ENCODE results near the gene AFF3. TPM values are rescaled to one million over a fixed set of nuclear protein-coding genes. Genes with fewer than 3 reads are reported as not detected.

The AFF3 gene
- total and polyA plus RNA-seq, 2 of the 4 experiments (the other 2 are of a cell fraction), result 12.9 to 14.3 TPM

- no peak for TF ChIP-seq MAFK (IDR thresholded peaks at IDR 0.05; ENCODE audit: low read depth, low read length)
- TF ChIP-seq POLR2A (IDR thresholded peaks at IDR 0.05; ENCODE audit: low read depth, low read length), result peak; percentile 41; the same call in 1 of the 2 replicates
- peak; percentile 59; the same call in 1 of the 2 replicates for TF ChIP-seq MXI1 (IDR thresholded peaks at IDR 0.05; ENCODE audit: borderline replicate concordance, low read depth, low read length)
- TF ChIP-seq SMC3 (IDR thresholded peaks at IDR 0.05; ENCODE audit: low read depth, low read length), result peak; percentile 4; the same call in 1 of the 2 replicates
- peak; percentile 91 for TF ChIP-seq FOS (IDR thresholded peaks at IDR 0.05; ENCODE audit: low read depth, low read length)
- peak; percentile 95 for TF ChIP-seq RFX5 (IDR thresholded peaks at IDR 0.05; ENCODE audit: low read depth, low read length)
- peak; percentile 79 for TF ChIP-seq CEBPB (IDR thresholded peaks at IDR 0.05; ENCODE audit: low read depth, low read length)
- 0 out of 2 replicates have a peak, but pooled peaks have one; percentile 9 for TF ChIP-seq MAZ (IDR thresholded peaks at IDR 0.05; ENCODE audit: borderline replicate concordance, low read depth, low read length)
- TF ChIP-seq NFE2L2 (IDR thresholded peaks at IDR 0.05; ENCODE audit: low read depth, low read length), result no peak
- TF ChIP-seq USF2 (IDR thresholded peaks at IDR 0.05; ENCODE audit: low read depth, low read length), result peak; percentile 86
- TF ChIP-seq CTCF (conservative IDR thresholded peaks at IDR 0.05; ENCODE audit: low read depth, low read length), result no peak
- peak; percentile 89 for TF ChIP-seq BHLHE40 (IDR thresholded peaks at IDR 0.05; ENCODE audit: low read depth, low read length)
- TF ChIP-seq RAD21 (IDR thresholded peaks at IDR 0.05; ENCODE audit: low read length), result peak; percentile 3; the same call in 1 of the 2 replicates
- Histone ChIP-seq H2AK5ac (ENCODE audit: low read depth, low read length) (peak overlapping the region; percentile 97), H2BK120ac (ENCODE audit: low read depth, low read length) (peak overlapping the region; percentile 100), H4K5ac (ENCODE audit: low read depth, low read length) (peak overlapping the region; percentile 95), H3K9me3 (ENCODE audit: control insufficient read depth, insufficient read depth, low read length) (no peaks in the 10 kb centered on the region), H3K4me3 (ENCODE audit: insufficient read depth, low read depth, low read length) (no peak overlapping the region), H3K27me3 (ENCODE audit: control insufficient read depth, insufficient read depth, low read length) (no peaks in the 10 kb centered on the region), H2BK20ac (ENCODE audit: low read depth, low read length) (peak overlapping the region; percentile 100), H4K8ac (ENCODE audit: low read depth in 2 of 2, low read length in 2 of 2) (peak overlapping the region; percentile 96 to 98), H4K20me1 (ENCODE audit: insufficient read depth, low read length) (no peaks in the 10 kb centered on the region), H2AK9ac (replicated peaks; ENCODE audit: low read depth, low read length, poor library complexity) (peak overlapping the region; percentile 91), H2BK5ac (ENCODE audit: low read depth, low read length, poor library complexity, severe bottlenecking) (peak overlapping the region; percentile 97), H3K4me2 (ENCODE audit: low read depth, low read length) (peak overlapping the region; percentile 58), H4K91ac (ENCODE audit: insufficient read depth, low read depth, low read length) (peak overlapping the region; percentile 99), H2BK15ac (ENCODE audit: low read depth, low read length) (peak overlapping the region; percentile 92; the same call in 2 of the 3 replicates), H3K56ac (ENCODE audit: extremely low read depth, insufficient read depth, low read length) (peak overlapping the region; percentile 96), H2AFZ (replicated peaks; ENCODE audit: low read length, poor library complexity) (peak overlapping the region; percentile 68), H3K23ac (ENCODE audit: low read depth, low read length) (peak overlapping the region; percentile 98), H3K36me3 (ENCODE audit: control insufficient read depth, insufficient read depth, low read length) (no peaks in the 10 kb centered on the region), H3K4ac (ENCODE audit: low read depth, low read length) (peak overlapping the region; percentile 100), H3K9me1 (ENCODE audit: insufficient read depth, low read length) (peaks cover 18% of the 10 kb centered on the region), H3K79me1 (ENCODE audit: low read depth in 1 of 2, low read length in 2 of 2) (peaks cover 20 to 41% of the 10 kb centered on the region in 2 experiments), H3K14ac (replicated peaks; ENCODE audit: low read depth, low read length) (peak overlapping the region; percentile 99), H3K27ac (ENCODE audit: insufficient read depth, low read length) (peak overlapping the region; percentile 96), H3K4me1 (ENCODE audit: control insufficient read depth, insufficient read depth, low read length) (peaks cover 25% of the 10 kb centered on the region), H3K18ac (ENCODE audit: low read depth, low read length) (peak overlapping the region; percentile 100), H3K9ac (ENCODE audit: low read depth, low read length) (peak overlapping the region; percentile 67)
- in situ Hi-C loops (cut with MboI; ENCODE audit: low sequenced_read_pairs), result no loop called here
- intact Hi-C loops (cut with micrococcal nuclease), result loop anchor here (1.0 to 5.0 kb wide), 3 partner anchors 131 to 362 kb away; no protein-coding TSS in a partner anchor
- CTCF ChIA-PET, result no interaction called here
- WGBS, 2 experiments (ENCODE audit: extremely low coverage in 2 of 2, insufficient read length in 1 of 2), result no CpG with 5 or more reads among the region's 16 CpGs
- no TSS peak for BruUV-seq (replicated peaks)
- DNase-seq, result peak; percentile 98
- dilution Hi-C loops (cut with HindIII; ENCODE audit: low sequenced_read_pairs, unreplicated experiment), result no loop called here
- POLR2A ChIA-PET (ENCODE audit: unreplicated experiment), result interaction anchor here (1.0 kb wide), 1 partner anchor 126 kb away, joined by 3 read pairs; no protein-coding TSS in a partner anchor
- ATAC-seq (ENCODE audit: low read depth), result peak; percentile 68
These were observed 262.0 kb downstream of the AFF3 start for GRCh38 chr2:99880148-99880963.

Data from IMR-90 (cell line).